Cardiac septum (tissue), 1 donor: ENCODE measurements around the gene PRPH. TPM values are rescaled to one million over a fixed set of nuclear protein-coding genes. Genes with fewer than 3 reads are reported as not detected.

Experiments
- DNase-seq: peaks from one replicate; pipeline ENCODE4 v3.0.0-alpha.2; 2020; ENCODE audit warnings: low spot score
- intact Hi-C: fragments of 100-400 bp; cut with DNase I; formaldehyde crosslinking; loops from one replicate; pipeline ENCODE4 v1.14.0; 2022
- total RNA-seq: library from RNA; stranded (reverse); fragmentation: NEBNext Ultra II Directional; extraction: Animal tissue kit (Norgen Biotek cat#: 25700); gene quantifications from one replicate; pipeline ENCODE4 v1.2.1, GENCODE V29; 2021
- donor health status: DM: no; HTN: no; CAD: no.

PRPH gene
- total RNA-seq, 1 donor from 2014 or later = 0.38 TPM

- peak; percentile 88 for DNase-seq
- intact Hi-C loops = no loop called here
Observed at GRCh38 chr12:49342066-49342913, 47.3 kb downstream of the PRPH start.

GRCh38 chr12:49342914-49343731 is 48.2 kb downstream of the PRPH start:
- intact Hi-C loops = no loop called here
- no peak for DNase-seq

- DNase-seq = no peak
- intact Hi-C loops = no loop called here
Observed at GRCh38 chr12:49344486-49345050, 49.6 kb downstream of the PRPH start.

GRCh38 chr12:49345051-49345824 is 50.3 kb downstream of the PRPH start:
- no peak for DNase-seq
- intact Hi-C loops = no loop called here

GRCh38 chr12:49345825-49346658 is 51.1 kb downstream of the PRPH start:
- intact Hi-C loops = loop anchor here (2.0 kb wide), 1 partner anchor 57 kb away; no protein-coding TSS in a partner anchor

GRCh38 chr12:49346659-49347310 is 51.8 kb downstream of the PRPH start, which contains the start of gene DNAJC22:
Gene DNAJC22 (plus strand): TSS chr12:49346888. CDS start chr12:49348873, 1,985 bp downstream.
- intact Hi-C loops = loop anchor here (2.0 kb wide), 1 partner anchor 58 kb away; no protein-coding TSS in a partner anchor
- no peak for DNase-seq

More at GRCh38 chr12:49345825-49346658, 51.1 kb downstream of the PRPH start:
- no peak for DNase-seq

GRCh38 chr12:49347311-49348193 is 52.6 kb downstream of the PRPH start:
- intact Hi-C loops = loop anchor here (2.0 kb wide), 1 partner anchor 59 kb away; no protein-coding TSS in a partner anchor
- peak; percentile 92 for DNase-seq

Other genes starting within 250 kb of the PRPH start
- 63.8 TPM for gene KMT2D, start 234.4 kb upstream of the PRPH start, total RNA-seq
- gene RHEBL1, start 225.2 kb upstream of the PRPH start, total RNA-seq = 0.38 TPM
- gene DHH, start 200.3 kb upstream of the PRPH start, total RNA-seq = 1.6 TPM
- gene LMBR1L, start 184.3 kb upstream of the PRPH start, total RNA-seq = 33.3 TPM
- 377 TPM for gene TUBA1B, start 163.8 kb upstream of the PRPH start, total RNA-seq
- 250 TPM for gene TUBA1A, start 106.1 kb upstream of the PRPH start, total RNA-seq
- 39.5 TPM for gene TUBA1C, start 30.1 kb upstream of the PRPH start, total RNA-seq
- not detected for gene TROAP, start 28.1 kb downstream of the PRPH start, total RNA-seq
- gene C1QL4, start 42.0 kb downstream of the PRPH start, total RNA-seq = not detected
- 0.70 TPM for gene DNAJC22, start 51.7 kb downstream of the PRPH start, total RNA-seq
- 6.2 TPM for gene SPATS2, start 72.3 kb downstream of the PRPH start, total RNA-seq
- 0.97 TPM for gene KCNH3, start 243.9 kb downstream of the PRPH start, total RNA-seq